ENCODE results near the gene PHF1.

The PHF1 gene

GRCh38 chr6:33390173-33390572 lies 20.6 kb upstream of the PHF1 start:
- Histone ChIP-seq H3K27me3 (ENCODE audit: insufficient read depth, low read length) (no peaks in the 10 kb centered on the region), H3K9me2 (ENCODE audit: low read depth, low read length) (no peaks in the 10 kb centered on the region), H3K9me3 (ENCODE audit: low read length) (no peaks in the 10 kb centered on the region), H2AFZ (ENCODE audit: low read length) (no peak overlapping the region), H3K9ac (ENCODE audit: low read length) (no peak overlapping the region), H3F3A (ENCODE audit: insufficient read depth, low read length) (no peaks in the 10 kb centered on the region), H3K4me3 (ENCODE audit: low read depth, low read length, poor library complexity, severe bottlenecking) (no peak overlapping the region), H3K27ac (ENCODE audit: low read depth, low read length, poor library complexity, severe bottlenecking) (no peak overlapping the region), H3K4me1 (ENCODE audit: insufficient read depth, low read length, severe bottlenecking) (peaks cover 31% of the 10 kb centered on the region), H4K20me1 (ENCODE audit: insufficient read depth, low read length) (no peaks in the 10 kb centered on the region), H3K79me2 (ENCODE audit: insufficient read depth, low read length) (peaks cover 33% of the 10 kb centered on the region), H3K4me2 (ENCODE audit: low read length) (no peak overlapping the region), H3K36me3 (ENCODE audit: insufficient read depth, low read length) (peaks cover 14% of the 10 kb centered on the region; the same call in 1 of the 2 replicates)
- no peak for TF ChIP-seq EZH2 (IDR thresholded peaks at IDR 0.05; ENCODE audit: borderline replicate concordance, low read length)
- no peak for TF ChIP-seq CTCF (IDR thresholded peaks at IDR 0.05; ENCODE audit: low read length)

- Histone ChIP-seq H3K79me2 (ENCODE audit: insufficient read depth, low read length) (peaks cover 39% of the 10 kb centered on the region), H3K4me3 (ENCODE audit: low read depth, low read length, poor library complexity, severe bottlenecking) (peak overlapping the region; percentile 41), H3K4me1 (ENCODE audit: insufficient read depth, low read length, severe bottlenecking) (peaks cover 38% of the 10 kb centered on the region), H3K9me3 (ENCODE audit: low read length) (no peaks in the 10 kb centered on the region), H3K4me2 (ENCODE audit: low read length) (peak overlapping the region; percentile 56), H4K20me1 (ENCODE audit: insufficient read depth, low read length) (no peaks in the 10 kb centered on the region), H3K27me3 (ENCODE audit: insufficient read depth, low read length) (no peaks in the 10 kb centered on the region), H3F3A (ENCODE audit: insufficient read depth, low read length) (no peaks in the 10 kb centered on the region), H2AFZ (ENCODE audit: low read length) (peak overlapping the region; percentile 84), H3K36me3 (ENCODE audit: insufficient read depth, low read length) (peaks cover 20% of the 10 kb centered on the region; the same call in 1 of the 2 replicates), H3K9ac (ENCODE audit: low read length) (peak overlapping the region; percentile 40), H3K9me2 (ENCODE audit: low read depth, low read length) (no peaks in the 10 kb centered on the region), H3K27ac (ENCODE audit: low read depth, low read length, poor library complexity, severe bottlenecking) (peak overlapping the region; percentile 67)
- TF ChIP-seq EZH2 (IDR thresholded peaks at IDR 0.05; ENCODE audit: borderline replicate concordance, low read length) (no peak), CTCF (IDR thresholded peaks at IDR 0.05; ENCODE audit: low read length) (no peak)
Measured at GRCh38 chr6:33390767-33391277, 20.0 kb upstream of the PHF1 start.

GRCh38 chr6:33391278-33391921 lies 19.4 kb upstream of the PHF1 start, which contains the start of gene KIFC1:
Gene KIFC1 (plus strand): TSS chr6:33391823. CDS start chr6:33391986, 163 bp downstream.
- Histone ChIP-seq H2AFZ (ENCODE audit: low read length) (peak within 1 kb of the TSS; percentile 84), H3F3A (ENCODE audit: insufficient read depth, low read length) (no peaks in the 10 kb centered on the region), H3K9ac (ENCODE audit: low read length) (peak within 1 kb of the TSS; percentile 98), H3K27ac (ENCODE audit: low read depth, low read length, poor library complexity, severe bottlenecking) (peak within 1 kb of the TSS; percentile 92), H3K4me3 (ENCODE audit: low read depth, low read length, poor library complexity, severe bottlenecking) (peak within 1 kb of the TSS; percentile 91), H3K9me2 (ENCODE audit: low read depth, low read length) (no peaks in the 10 kb centered on the region), H4K20me1 (ENCODE audit: insufficient read depth, low read length) (no peaks in the 10 kb centered on the region), H3K27me3 (ENCODE audit: insufficient read depth, low read length) (no peaks in the 10 kb centered on the region), H3K79me2 (ENCODE audit: insufficient read depth, low read length) (peaks cover 45% of the 10 kb centered on the region), H3K4me2 (ENCODE audit: low read length) (peak within 1 kb of the TSS; percentile 81), H3K9me3 (ENCODE audit: low read length) (no peaks in the 10 kb centered on the region), H3K4me1 (ENCODE audit: insufficient read depth, low read length, severe bottlenecking) (peaks cover 40% of the 10 kb centered on the region), H3K36me3 (ENCODE audit: insufficient read depth, low read length) (peaks cover 26% of the 10 kb centered on the region; the same call in 1 of the 2 replicates)
- TF ChIP-seq CTCF (IDR thresholded peaks at IDR 0.05; ENCODE audit: low read length) (peak; percentile 84), EZH2 (IDR thresholded peaks at IDR 0.05; ENCODE audit: borderline replicate concordance, low read length) (no peak)

Data from OCI-LY1 (cell line).